Activated CD4-positive, CD25-positive, alpha-beta regulatory T cell (primary cell): ENCODE measurements around the gene PGC.

Source experiments
- DNase-seq, 4 experiments: peaks; one replicate each; lab custom pipeline; 2025; lab: John Stamatoyannopoulos, UW

PGC gene

DNA sequence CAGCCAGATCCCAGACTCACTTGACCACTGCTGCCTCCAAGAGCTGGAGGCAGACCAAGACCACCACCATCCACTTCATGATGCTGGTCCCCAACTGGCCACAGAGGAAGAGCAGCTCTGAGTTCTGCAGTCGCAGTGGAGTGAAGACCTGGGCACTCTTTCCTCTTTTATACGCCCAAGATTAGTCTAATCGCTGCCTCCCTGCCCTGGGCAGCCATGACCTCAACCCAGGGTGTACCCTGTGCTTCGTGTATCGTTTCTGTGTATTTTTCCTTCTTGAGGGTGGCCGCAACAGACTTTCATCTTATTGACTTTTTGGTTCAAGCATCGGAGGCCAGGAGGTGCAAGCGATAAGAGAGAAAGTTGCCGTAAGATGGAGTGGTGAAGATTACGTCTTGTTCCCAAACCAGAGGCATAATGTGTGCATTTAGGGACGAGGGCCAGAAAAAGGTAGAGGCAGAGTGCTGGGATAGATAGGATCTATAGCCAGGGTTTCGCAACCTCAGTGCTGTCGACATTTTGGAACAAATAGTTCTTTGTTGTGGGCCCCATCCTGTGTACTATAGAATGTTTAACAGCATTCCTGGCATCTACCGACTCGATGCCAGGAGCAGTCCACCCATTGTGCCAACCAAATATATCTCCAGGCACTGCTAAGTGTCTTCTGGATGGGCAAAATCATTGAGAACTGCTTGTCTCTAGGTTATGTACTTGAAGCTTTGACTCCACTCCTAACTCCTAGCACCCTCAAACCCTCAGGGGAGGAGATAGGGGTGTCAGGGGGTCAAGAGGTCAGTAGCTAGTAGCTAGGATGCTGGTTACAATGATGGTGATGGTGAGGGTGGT lies at the start of gene PGC:
Gene PGC (minus strand): TSS at position 142 of the 846 bp plus-strand sequence. CDS start 63 bp downstream, at position 79.
- DNase-seq: no peak

- DNase-seq: no peak
Measured at GRCh38 chr6:41796474-41796873, 49.3 kb upstream of the PGC start.

DNA sequence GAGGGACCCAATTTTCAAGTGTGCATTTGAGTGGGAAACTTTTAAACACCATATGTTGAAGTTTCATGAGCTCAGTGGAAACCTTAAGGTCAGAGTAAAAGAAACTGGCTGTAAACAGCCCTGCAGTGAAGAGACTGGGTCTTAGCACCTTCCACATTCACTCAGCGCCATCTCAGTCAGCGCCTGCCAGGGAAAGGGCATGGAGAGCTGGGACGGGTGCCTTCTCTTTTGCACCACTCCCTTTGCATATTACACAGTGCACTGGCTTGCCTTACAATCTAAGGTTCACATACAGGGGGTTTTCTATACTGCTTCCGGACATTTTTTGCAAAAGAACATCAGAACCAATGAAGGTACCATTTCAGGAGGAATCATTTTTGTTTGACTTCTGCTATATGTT lies 44.8 kb upstream of the PGC start:
- DNase-seq: no peak

DNA sequence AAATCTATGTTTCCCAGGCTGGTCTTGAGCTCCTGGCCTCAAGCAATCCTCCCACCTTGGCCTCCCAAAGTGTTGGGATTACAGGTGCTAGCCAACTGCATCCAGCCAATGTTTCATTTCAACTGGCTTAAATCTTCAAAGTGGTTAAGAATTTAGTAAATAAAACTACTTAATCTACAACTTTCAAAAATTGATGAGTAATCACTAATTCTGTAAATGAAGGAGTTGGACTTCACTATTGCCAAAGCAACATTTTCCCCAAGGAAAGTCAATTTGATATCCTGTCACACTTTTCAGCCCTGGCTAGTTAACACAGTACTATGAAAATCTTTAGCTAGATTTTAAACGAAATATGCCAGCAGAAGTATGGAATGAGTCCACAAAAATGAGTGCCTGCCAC lies 44.1 kb upstream of the PGC start:
- DNase-seq: no peak

- DNase-seq: no peak
Measured at GRCh38 chr6:41790045-41790444, 42.8 kb upstream of the PGC start.

DNA sequence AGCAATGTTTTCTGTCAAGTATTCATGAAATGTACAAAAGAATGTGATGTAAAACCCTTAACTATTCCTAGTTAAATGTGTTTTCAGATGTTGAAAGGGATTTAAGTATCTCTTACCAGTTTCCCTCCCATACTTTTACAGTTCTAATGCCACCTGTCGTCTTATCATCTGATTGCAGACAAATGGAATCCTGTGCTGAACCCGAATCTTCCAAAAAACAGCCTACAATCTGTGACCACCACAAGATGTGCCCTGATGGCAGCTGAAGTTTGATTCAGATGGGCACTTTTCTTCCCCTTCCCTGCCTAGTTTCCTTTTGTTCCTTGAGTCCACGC lies 42.2 kb upstream of the PGC start:
- DNase-seq: no peak

DNA sequence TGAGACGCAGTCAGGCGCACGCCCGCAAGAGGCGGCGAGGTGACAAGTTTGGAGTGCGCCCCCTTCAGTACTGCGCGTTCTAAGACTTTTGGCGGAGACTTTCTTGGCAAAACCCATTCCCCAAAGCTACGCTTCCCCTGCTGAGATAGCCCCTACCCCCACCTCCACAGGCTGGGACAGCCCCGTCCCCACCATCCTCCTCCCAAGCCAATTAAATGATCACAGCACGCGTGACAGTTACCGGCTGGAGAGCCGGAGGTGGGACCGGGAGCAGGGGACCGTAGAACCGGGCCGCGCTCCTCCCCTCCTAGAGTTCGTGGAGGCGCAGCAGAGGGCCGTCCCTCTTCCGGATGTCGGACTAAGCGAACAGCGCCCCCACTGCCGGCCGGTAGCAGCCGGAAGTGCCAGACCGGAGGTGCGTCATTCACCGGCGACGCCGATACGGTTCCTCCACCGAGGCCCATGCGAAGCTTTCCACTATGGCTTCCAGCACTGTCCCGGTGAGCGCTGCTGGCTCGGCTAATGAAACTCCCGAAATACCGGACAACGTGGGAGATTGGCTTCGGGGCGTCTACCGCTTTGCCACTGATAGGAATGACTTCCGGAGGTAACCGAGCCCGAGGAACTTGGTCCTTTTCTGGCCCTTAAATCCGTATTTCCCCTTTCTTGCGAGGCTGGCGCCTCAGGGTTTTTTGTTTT lies 40.2 kb upstream of the PGC start, which contains the start of gene TOMM6:
Gene TOMM6 (plus strand): TSS at position 476 of the 699 bp plus-strand sequence. CDS start 4 bp downstream, at position 480.
- DNase-seq: peak; percentile 85 to 91 (median 90)

DNA sequence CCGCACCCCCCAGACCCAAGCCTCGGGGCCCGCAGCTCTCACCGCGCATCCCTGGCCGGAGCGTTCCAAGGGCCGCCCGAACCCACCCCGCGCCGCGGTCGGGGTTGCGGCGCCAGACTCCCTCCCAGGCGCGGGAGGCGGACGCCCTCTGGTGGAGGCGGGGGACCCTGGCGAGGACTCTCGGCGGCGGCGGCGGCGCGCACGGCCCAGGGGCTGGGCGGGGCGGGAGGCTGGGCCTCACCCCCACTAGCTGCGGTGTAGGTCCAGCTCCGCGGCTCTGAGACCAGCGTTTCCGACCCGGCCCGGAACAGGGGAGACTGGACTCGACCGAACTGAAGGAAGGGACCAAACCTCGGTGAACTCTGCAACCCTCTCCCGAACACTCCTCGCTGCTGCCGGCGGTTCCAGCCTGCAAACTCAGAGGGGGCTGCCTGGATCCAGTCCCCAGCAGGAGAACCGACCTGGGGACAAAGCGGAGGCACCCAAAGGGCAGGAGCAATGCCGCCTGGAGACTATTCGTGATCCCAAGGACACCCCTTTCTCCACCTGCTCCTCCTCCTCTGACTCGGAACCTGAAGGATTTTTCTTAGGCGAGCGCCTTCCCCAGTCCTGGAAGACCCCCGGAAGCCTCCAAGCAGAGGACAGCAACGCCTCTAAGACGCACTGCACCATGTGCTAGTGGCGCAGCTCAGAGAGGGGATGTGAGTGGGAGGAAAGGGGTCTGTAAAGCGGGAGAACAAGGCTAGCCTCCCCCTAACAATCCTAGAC lies 39.4 kb upstream of the PGC start:
- peak; percentile 75 to 86 (median 84) for DNase-seq

- DNase-seq: no peak
Measured at GRCh38 chr6:41785689-41786450, 38.7 kb upstream of the PGC start.

- DNase-seq: no peak
Measured at GRCh38 chr6:41785254-41785653, 38.1 kb upstream of the PGC start.

- no peak for DNase-seq
Measured at GRCh38 chr6:41784581-41785171, 37.5 kb upstream of the PGC start.

DNA sequence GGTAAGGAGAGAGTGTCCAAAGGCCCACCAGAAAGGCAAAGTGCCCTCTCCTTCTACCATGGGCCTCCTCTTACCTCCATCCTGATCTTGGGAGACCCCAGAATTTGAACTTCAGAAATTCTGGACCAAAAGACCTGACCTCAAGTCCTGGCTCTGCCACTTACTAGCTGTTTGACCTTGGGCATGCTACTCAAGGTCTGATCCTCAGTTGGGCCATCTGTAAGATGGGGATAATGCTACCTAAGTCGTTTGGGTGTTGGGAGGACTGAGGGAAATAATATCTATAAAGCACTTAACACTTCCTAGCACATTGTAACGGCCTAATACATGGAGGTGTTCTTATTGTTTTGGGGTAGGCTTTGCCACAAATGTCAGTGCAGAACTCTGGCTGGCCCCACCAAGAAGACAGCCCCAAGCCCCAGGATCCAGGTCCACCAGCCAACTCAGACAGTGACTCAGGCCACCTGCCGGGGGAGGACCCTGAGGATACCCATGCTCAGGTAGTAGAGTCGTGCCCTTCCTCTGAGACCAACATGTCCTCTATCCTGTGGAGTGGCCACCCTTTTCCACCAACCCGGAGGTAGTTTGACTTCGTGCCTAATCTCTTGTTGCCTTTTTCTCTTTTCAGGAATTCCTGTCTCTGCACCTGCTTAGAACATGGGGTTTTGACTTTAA lies 36.0 kb upstream of the PGC start:
- DNase-seq: no peak

GRCh38 chr6:41781366-41781730 lies 34.2 kb upstream of the PGC start:
- DNase-seq: no peak

GRCh38 chr6:41780551-41781365 lies 33.6 kb upstream of the PGC start, which contains the start of gene PRICKLE4:
Gene PRICKLE4 (plus strand): TSS chr6:41780782. CDS start chr6:41783474, 2,692 bp downstream.
- DNase-seq: no peak

DNA sequence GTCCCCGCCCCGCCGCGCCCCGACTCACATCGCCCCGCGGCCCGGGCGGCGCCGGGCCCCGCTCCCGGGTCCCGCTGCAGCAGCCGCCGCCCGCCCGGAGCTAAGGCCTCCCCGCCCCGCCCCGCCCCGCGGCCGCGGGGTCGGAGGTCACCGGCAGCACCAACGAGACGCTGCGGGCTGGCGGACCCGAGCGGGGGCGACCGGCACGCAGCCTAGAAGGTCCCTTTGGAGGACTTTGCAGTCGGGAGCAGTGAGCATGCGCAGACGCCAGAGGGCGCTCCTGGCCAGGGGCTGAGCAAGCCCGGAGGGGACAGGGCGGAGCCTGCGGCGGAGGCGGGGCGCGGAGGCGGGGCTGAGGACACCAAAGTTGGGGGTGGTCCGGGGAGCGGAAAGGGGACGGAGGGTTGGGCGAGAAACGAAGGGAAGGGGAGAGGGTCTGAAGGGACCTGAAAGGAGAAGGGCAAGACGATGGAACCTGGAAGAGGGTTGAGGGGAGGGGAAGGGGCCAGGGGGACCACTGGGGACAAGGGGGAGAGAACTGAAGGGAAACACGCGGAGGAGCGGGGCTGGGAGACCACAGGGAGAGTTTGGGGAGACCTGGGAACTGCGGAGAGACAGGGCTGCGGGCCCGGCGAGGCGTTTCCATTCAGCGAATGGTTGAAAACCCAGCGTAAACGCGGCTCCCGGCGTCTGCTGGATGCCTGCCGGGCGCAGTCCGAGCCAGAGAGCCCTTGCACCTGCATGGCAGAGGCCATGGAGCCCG lies 32.8 kb upstream of the PGC start, which contains the start of gene FRS3:
Gene FRS3 (minus strand): TSS at position 113 of the 763 bp plus-strand sequence. CDS start 2,913 bp downstream, outside the sequence.
- DNase-seq: peak; percentile 98 to 99 (median 98)

DNA sequence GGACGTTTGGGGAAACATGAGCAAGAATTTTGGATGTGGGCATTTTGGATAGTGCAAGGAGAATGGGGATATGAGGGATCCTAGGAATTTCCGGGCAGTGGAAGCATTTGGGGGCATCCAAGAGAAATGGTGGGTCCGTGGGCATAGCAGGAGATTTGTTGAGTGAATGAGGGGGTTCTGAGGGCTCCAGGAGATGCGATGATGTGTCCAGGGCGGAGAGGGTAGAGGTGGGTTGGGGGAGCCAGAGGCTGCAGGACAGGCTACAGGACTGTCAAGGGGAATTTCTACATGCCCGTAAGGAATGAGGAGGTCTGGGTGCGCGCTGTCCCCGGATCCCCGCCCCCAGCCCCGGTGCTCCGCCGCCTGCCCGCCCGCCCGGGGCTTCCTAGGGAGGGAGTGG lies 32.1 kb upstream of the PGC start:
- no peak for DNase-seq

DNA sequence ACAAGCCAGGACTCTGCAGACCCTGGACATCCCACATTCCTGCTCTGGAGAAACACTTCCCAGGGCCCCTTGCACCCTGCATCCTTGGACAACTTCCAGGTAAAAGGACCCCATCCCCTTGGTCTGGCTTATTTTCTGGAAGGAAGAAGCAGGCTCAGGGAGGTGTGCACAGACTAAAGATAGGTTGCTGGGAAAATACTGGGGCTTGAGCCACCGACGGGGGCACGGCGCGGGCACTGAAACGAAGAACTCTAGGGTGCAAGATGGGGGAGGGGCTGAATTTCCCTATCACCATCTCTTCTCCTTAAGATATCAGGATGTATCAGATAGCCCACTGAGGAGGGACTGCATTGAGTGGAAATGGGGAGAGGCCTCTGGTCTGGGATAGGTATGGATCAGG lies 31.7 kb upstream of the PGC start:
- no peak for DNase-seq

- DNase-seq: no peak
Measured at GRCh38 chr6:41777551-41778285, 30.5 kb upstream of the PGC start.
